Osteoblast (primary cell): ENCODE measurements around the gene RSPRY1. TPM values are rescaled to one million over a fixed set of nuclear protein-coding genes. Genes with fewer than 3 reads are reported as not detected.
A peak's percentile ranks its signal among the peaks of the same experiment; 100 is the strongest.

Experiments used
- DNase-seq: peaks from one replicate; pipeline ENCODE4 v3.0.0; 2011; ENCODE audit warnings: low spot score, mixed read lengths; ENCODE audit not compliant: insufficient read length; ENCODE audit errors: missing footprints
- H2AFZ ChIP-seq: 2 replicates; pipeline ENCODE4 v1.6.0; 2011; ENCODE audit warnings: mild to moderate bottlenecking, low read length
- H3K27ac ChIP-seq: 2 replicates; pipeline ENCODE4 v1.5.1; 2011; ENCODE audit warnings: mild to moderate bottlenecking, low read depth, low read length, moderate library complexity
- H3K27me3 ChIP-seq: 2 replicates; pipeline ENCODE4 v1.6.0; 2012; ENCODE audit warnings: mild to moderate bottlenecking, control low read depth, inconsistent platforms, low read length, moderate library complexity; ENCODE audit not compliant: insufficient read depth
- H3K36me3 ChIP-seq: 2 replicates; pipeline ENCODE4 v1.5.1; 2011; ENCODE audit warnings: mild to moderate bottlenecking, low read length, control low read depth, moderate library complexity; ENCODE audit not compliant: insufficient read depth
- H3K4me1 ChIP-seq: 2 replicates; pipeline ENCODE4 v1.5.1; 2011; ENCODE audit warnings: mild to moderate bottlenecking, low read length, control low read depth, moderate library complexity; ENCODE audit not compliant: insufficient read depth
- H3K4me2 ChIP-seq: 2 replicates; pipeline ENCODE4 v1.6.0; 2011; ENCODE audit warnings: mild to moderate bottlenecking, low read length; ENCODE audit not compliant: insufficient read depth
- H3K4me3 ChIP-seq: fragments of 200-600 bp; sonication (generic); 3 replicates; pipeline ENCODE4 v1.5.1; 2012; ENCODE audit warnings: mild to moderate bottlenecking, low read length, inconsistent platforms; ENCODE audit not compliant: insufficient read depth
- H3K79me2 ChIP-seq: 2 replicates; pipeline ENCODE4 v1.6.0; 2012; ENCODE audit warnings: mild to moderate bottlenecking, low read length, control low read depth, inconsistent platforms; ENCODE audit not compliant: insufficient read depth
- H3K9me3 ChIP-seq: 2 replicates; pipeline ENCODE4 v1.5.1; 2011; ENCODE audit warnings: low read depth, low read length, control low read depth
- H4K20me1 ChIP-seq: 2 replicates; pipeline ENCODE4 v1.6.0; 2012; ENCODE audit warnings: mild to moderate bottlenecking, low read length, control low read depth; ENCODE audit not compliant: insufficient read depth
- CTCF ChIP-seq: IDR thresholded peaks from 2 replicates; pipeline ENCODE4 v1.5.1; 2011; ENCODE audit warnings: mild to moderate bottlenecking, low read depth, low read length, moderate library complexity; ENCODE audit errors: extremely low read depth
- total RNA-seq: library from RNA; depleted of rRNA; stranded (reverse); fragments of >200 nt; gene quantifications from 2 replicates; pipeline ENCODE4 v1.2.3, GENCODE V29; 2012

Gene RSPRY1
- total RNA-seq, 1 donor, result 57.2 TPM

GRCh38 chr16:57146040-57146647 lies 40.0 kb upstream of the RSPRY1 start:
- Histone ChIP-seq H3K9me3 (no peaks in the 10 kb centered on the region), H3K36me3 (no peaks in the 10 kb centered on the region), H3K4me3 (no peak overlapping the region), H2AFZ (no peak overlapping the region), H3K4me1 (no peaks in the 10 kb centered on the region), H4K20me1 (no peaks in the 10 kb centered on the region), H3K79me2 (no peaks in the 10 kb centered on the region), H3K27me3 (no peaks in the 10 kb centered on the region), H3K4me2 (no peak overlapping the region), H3K27ac (no peak overlapping the region)
- no peak for TF ChIP-seq CTCF
- peak; percentile 35 for DNase-seq

GRCh38 chr16:57146735-57147134 lies 39.4 kb upstream of the RSPRY1 start:
- Histone ChIP-seq H3K27me3 (no peaks in the 10 kb centered on the region), H3K27ac (no peak overlapping the region), H3K36me3 (no peaks in the 10 kb centered on the region), H3K4me3 (no peak overlapping the region), H3K9me3 (no peaks in the 10 kb centered on the region), H3K79me2 (no peaks in the 10 kb centered on the region), H2AFZ (no peak overlapping the region), H3K4me1 (no peaks in the 10 kb centered on the region), H4K20me1 (no peaks in the 10 kb centered on the region), H3K4me2 (no peak overlapping the region)
- peak; percentile 79 for DNase-seq
- peak; percentile 27 for TF ChIP-seq CTCF

GRCh38 chr16:57147381-57148221 lies 38.5 kb upstream of the RSPRY1 start:
- Histone ChIP-seq H3K36me3 (peaks cover 2% of the 10 kb centered on the region), H4K20me1 (no peaks in the 10 kb centered on the region), H3K9me3 (no peaks in the 10 kb centered on the region), H3K79me2 (no peaks in the 10 kb centered on the region), H3K27me3 (no peaks in the 10 kb centered on the region), H2AFZ (no peak overlapping the region), H3K4me2 (no peak overlapping the region), H3K4me3 (no peak overlapping the region), H3K27ac (no peak overlapping the region), H3K4me1 (no peaks in the 10 kb centered on the region)
- peak; percentile 83 for DNase-seq
- TF ChIP-seq CTCF, result no peak

- H3K79me2 ChIP-seq, result no peaks in the 10 kb centered on the region
- no peaks in the 10 kb centered on the region for H3K4me1 ChIP-seq
- H3K27me3 ChIP-seq, result no peaks in the 10 kb centered on the region
- no peak overlapping the region for H3K4me3 ChIP-seq
- no peak for DNase-seq
- H2AFZ ChIP-seq, result no peak overlapping the region
- no peaks in the 10 kb centered on the region for H4K20me1 ChIP-seq
- H3K9me3 ChIP-seq, result no peaks in the 10 kb centered on the region
- no peak overlapping the region for H3K4me2 ChIP-seq
- no peak overlapping the region for H3K27ac ChIP-seq
- no peak for TF ChIP-seq CTCF
- peaks cover 11% of the 10 kb centered on the region for H3K36me3 ChIP-seq
Measured at GRCh38 chr16:57148481-57148880, 37.6 kb upstream of the RSPRY1 start.
